ENCODE measurements around the gene SPTBN5.

The SPTBN5 gene

DNA sequence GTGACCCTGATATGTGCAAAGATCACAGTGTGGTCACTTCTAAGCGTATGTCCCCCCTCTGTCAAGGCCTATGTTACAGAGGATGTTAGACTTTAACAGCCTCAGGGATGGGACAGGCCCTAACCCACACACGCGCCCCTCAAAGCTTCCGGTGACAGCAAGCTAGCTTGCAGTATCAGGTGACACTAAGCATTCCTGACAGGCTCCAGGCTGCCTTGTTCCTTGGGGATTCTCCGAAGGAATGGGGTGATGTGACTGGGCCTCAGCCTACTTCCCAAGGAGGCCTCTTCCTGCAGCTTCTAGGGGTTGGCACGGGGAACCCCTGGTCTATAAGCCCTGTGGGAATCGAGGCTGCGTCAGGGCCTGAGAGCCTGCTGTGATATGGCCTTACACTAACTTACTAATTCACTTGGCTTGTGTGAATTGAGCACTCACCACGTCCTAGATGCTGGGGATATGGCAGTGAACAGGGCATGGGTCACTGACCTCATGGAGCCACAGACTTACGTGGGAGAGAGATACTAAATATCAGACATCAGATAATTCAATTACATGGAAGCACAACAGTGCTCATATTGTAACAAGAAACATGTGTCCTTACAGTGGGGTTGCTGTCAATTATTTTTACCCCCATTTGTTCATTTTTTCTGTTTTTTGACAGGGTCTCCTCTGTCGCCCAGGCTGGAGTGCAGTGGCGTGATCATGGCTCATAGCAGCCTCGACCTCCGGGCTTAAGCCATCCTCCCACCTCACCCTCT lies 11.4 kb upstream of the SPTBN5 start:
- Histone ChIP-seq H4K20me1 (ENCODE audit: insufficient read depth, low read length, poor library complexity, severe bottlenecking) (no peaks in the 10 kb centered on the region), H3K4me1 (ENCODE audit: insufficient read depth, low read length, poor library complexity, severe bottlenecking) (peaks cover 12% of the 10 kb centered on the region), H3K9me2 (replicated peaks; ENCODE audit: low read depth, low read length) (no peaks in the 10 kb centered on the region), H3K79me2 (ENCODE audit: insufficient read depth, low read length) (no peaks in the 10 kb centered on the region), H3K4me3 (ENCODE audit: low read length, poor library complexity, severe bottlenecking) (no peak overlapping the region), H2AFZ (ENCODE audit: low read length) (no peak overlapping the region), H3K36me3 (ENCODE audit: insufficient read depth, low read length) (peaks cover 12% of the 10 kb centered on the region; the same call in 1 of the 2 replicates), H3F3A (ENCODE audit: low read depth) (no peaks in the 10 kb centered on the region), H3K27me3 (ENCODE audit: insufficient read depth, low read length, poor library complexity, severe bottlenecking) (no peaks in the 10 kb centered on the region), H3K9me3 (ENCODE audit: insufficient read depth, low read depth, low read length) (no peaks in the 10 kb centered on the region), H3K9ac (ENCODE audit: low read depth, low read length, poor library complexity, severe bottlenecking) (no peak overlapping the region), H3K4me2 (ENCODE audit: low read depth, low read length, poor library complexity, severe bottlenecking) (no peak overlapping the region)
- TF ChIP-seq, protein P1, sequence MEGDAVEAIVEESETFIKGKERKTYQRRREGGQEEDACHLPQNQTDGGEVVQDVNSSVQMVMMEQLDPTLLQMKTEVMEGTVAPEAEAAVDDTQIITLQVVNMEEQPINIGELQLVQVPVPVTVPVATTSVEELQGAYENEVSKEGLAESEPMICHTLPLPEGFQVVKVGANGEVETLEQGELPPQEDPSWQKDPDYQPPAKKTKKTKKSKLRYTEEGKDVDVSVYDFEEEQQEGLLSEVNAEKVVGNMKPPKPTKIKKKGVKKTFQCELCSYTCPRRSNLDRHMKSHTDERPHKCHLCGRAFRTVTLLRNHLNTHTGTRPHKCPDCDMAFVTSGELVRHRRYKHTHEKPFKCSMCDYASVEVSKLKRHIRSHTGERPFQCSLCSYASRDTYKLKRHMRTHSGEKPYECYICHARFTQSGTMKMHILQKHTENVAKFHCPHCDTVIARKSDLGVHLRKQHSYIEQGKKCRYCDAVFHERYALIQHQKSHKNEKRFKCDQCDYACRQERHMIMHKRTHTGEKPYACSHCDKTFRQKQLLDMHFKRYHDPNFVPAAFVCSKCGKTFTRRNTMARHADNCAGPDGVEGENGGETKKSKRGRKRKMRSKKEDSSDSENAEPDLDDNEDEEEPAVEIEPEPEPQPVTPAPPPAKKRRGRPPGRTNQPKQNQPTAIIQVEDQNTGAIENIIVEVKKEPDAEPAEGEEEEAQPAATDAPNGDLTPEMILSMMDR (conservative IDR thresholded peaks at IDR 0.05; ENCODE audit: low read length) = no peak
- TF ChIP-seq EZH2phosphoT487 (IDR thresholded peaks at IDR 0.05; ENCODE audit: borderline replicate concordance) = no peak

DNA sequence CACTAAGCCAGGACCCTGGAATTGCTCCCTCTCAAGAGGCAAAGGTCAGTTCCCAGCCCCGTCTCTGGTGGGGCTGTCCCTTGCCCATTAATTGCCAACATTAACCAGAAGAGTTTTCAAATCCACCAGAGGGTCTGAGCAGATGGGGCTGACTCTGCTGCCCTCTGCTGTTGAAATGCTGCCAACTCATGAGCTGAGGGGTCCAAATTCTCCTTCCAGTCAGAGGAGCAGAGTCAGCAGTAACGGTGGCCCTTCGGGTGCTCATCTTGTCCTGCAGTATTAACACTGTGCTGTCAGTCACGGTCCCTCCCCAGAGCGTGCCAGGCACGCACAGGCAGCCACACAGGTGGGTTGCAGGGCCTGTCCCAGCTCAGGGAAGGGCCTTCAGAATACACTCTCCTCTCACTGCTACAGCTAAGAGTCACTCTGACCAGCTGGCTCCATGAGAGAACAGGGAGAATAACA lies 10.7 kb upstream of the SPTBN5 start:
- Histone ChIP-seq H2AFZ (ENCODE audit: low read length) (no peak overlapping the region), H3K27me3 (ENCODE audit: insufficient read depth, low read length, poor library complexity, severe bottlenecking) (no peaks in the 10 kb centered on the region), H3K9me3 (ENCODE audit: insufficient read depth, low read depth, low read length) (no peaks in the 10 kb centered on the region), H3K9ac (ENCODE audit: low read depth, low read length, poor library complexity, severe bottlenecking) (no peak overlapping the region), H3K79me2 (ENCODE audit: insufficient read depth, low read length) (no peaks in the 10 kb centered on the region), H3K36me3 (ENCODE audit: insufficient read depth, low read length) (peaks cover 12% of the 10 kb centered on the region; the same call in 1 of the 2 replicates), H3K9me2 (replicated peaks; ENCODE audit: low read depth, low read length) (no peaks in the 10 kb centered on the region), H3F3A (ENCODE audit: low read depth) (no peaks in the 10 kb centered on the region), H3K4me3 (ENCODE audit: low read length, poor library complexity, severe bottlenecking) (no peak overlapping the region), H4K20me1 (ENCODE audit: insufficient read depth, low read length, poor library complexity, severe bottlenecking) (no peaks in the 10 kb centered on the region), H3K4me2 (ENCODE audit: low read depth, low read length, poor library complexity, severe bottlenecking) (no peak overlapping the region), H3K4me1 (ENCODE audit: insufficient read depth, low read length, poor library complexity, severe bottlenecking) (peaks cover 14% of the 10 kb centered on the region)
- TF ChIP-seq, protein P1 (conservative IDR thresholded peaks at IDR 0.05; ENCODE audit: low read length) = peak; percentile 90
- no peak for TF ChIP-seq EZH2phosphoT487 (IDR thresholded peaks at IDR 0.05; ENCODE audit: borderline replicate concordance)

DNA sequence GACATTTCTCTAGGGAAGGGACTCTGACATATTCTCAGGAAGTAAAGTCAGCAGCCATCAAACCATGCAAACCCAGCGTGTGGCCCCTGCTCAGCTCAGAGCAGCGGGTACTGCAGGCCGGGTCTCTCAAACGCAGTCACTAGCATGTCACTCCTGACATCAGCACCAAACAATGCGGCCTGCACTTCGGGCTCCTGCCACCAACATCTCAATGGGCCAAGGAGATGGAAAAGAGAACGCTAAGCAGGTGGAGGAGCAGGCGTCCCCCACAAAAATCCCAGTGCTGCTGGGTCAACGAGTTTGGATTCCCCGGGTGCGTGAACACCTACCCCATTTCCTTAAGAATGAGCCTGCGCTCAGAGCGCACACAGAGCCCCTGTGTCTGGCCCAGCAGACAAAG lies 9.9 kb upstream of the SPTBN5 start:
- no peak overlapping the region for H2AFZ ChIP-seq (ENCODE audit: low read length)
- no peaks in the 10 kb centered on the region for H3F3A ChIP-seq (ENCODE audit: low read depth)
- no peak overlapping the region for H3K4me3 ChIP-seq (ENCODE audit: low read length, poor library complexity, severe bottlenecking)
- no peak overlapping the region for H3K4me2 ChIP-seq (ENCODE audit: low read depth, low read length, poor library complexity, severe bottlenecking)
- H3K9me3 ChIP-seq (ENCODE audit: insufficient read depth, low read depth, low read length) = no peaks in the 10 kb centered on the region
- no peak overlapping the region for H3K9ac ChIP-seq (ENCODE audit: low read depth, low read length, poor library complexity, severe bottlenecking)
- H3K4me1 ChIP-seq (ENCODE audit: insufficient read depth, low read length, poor library complexity, severe bottlenecking) = peaks cover 14% of the 10 kb centered on the region
- H3K27me3 ChIP-seq (ENCODE audit: insufficient read depth, low read length, poor library complexity, severe bottlenecking) = no peaks in the 10 kb centered on the region
- TF ChIP-seq EZH2phosphoT487 (IDR thresholded peaks at IDR 0.05; ENCODE audit: borderline replicate concordance) = no peak
- TF ChIP-seq, protein P1 (conservative IDR thresholded peaks at IDR 0.05; ENCODE audit: low read length) = no peak
- H3K9me2 ChIP-seq (replicated peaks; ENCODE audit: low read depth, low read length) = no peaks in the 10 kb centered on the region
- peaks cover 11% of the 10 kb centered on the region; the same call in 1 of the 2 replicates for H3K36me3 ChIP-seq (ENCODE audit: insufficient read depth, low read length)
- H4K20me1 ChIP-seq (ENCODE audit: insufficient read depth, low read length, poor library complexity, severe bottlenecking) = no peaks in the 10 kb centered on the region
- H3K79me2 ChIP-seq (ENCODE audit: insufficient read depth, low read length) = no peaks in the 10 kb centered on the region

Measured in Loucy (cell line).